SU-DHL-6 (cell line): ENCODE measurements around the gene SPINT4.
"Not testable (repeated sequence)": the region's sequence is repeated elsewhere in the genome, so short reads cannot be mapped to it uniquely, and the experiment has no call there.

Source experiments
- EZH2phosphoT487 ChIP-seq: fragments of 200-600 bp; sonication (generic), shearing (Covaris generic); conservative IDR thresholded peaks from 2 replicates; pipeline ENCODE4 v1.6.1; 2018; ENCODE audit warnings: mild to moderate bottlenecking, antibody characterized with exemption, low read length, moderate library complexity, mixed read lengths
- TF ChIP-seq, protein P1 (sequence below): fragments of 200-600 bp; sonication (generic); IDR thresholded peaks from one replicate; pipeline ENCODE4 v1.5.1; 2017; ENCODE audit warnings: antibody characterized with exemption, mild to moderate bottlenecking, low read length, moderate library complexity; ENCODE audit not compliant: insufficient read depth, poor library complexity, severe bottlenecking

DNA sequence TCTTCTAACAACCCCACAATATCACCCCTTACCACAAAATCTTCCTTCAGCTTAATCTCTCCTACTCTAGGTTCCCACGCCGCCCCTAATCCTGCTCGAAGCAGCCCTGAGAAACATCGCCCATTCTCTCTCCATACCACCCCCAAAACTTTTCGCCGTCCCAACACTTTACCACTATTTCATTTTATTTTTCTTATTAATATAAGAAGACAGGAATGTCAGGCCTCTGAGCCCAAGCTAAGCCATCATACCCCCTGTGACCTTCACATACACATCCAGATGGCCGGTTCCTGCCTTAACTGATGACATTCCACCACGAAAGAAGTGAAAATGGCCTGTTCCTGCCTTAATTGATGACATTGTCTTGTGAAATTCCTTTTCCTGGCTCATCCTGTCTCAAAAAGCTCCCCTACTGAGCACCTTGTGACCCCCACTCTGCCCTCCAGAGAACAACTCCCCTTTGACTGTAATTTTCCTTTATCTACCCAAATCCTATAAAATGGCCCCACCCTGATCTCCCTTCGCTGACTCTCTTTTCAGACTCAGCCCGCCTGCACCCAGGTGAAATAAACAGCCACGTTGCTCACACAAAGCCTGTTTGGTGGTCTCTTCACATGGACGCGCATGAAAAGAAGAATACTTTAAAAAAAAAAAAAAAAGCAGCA, 42.6 kb downstream of the SPINT4 start:
- TF ChIP-seq, protein P1, sequence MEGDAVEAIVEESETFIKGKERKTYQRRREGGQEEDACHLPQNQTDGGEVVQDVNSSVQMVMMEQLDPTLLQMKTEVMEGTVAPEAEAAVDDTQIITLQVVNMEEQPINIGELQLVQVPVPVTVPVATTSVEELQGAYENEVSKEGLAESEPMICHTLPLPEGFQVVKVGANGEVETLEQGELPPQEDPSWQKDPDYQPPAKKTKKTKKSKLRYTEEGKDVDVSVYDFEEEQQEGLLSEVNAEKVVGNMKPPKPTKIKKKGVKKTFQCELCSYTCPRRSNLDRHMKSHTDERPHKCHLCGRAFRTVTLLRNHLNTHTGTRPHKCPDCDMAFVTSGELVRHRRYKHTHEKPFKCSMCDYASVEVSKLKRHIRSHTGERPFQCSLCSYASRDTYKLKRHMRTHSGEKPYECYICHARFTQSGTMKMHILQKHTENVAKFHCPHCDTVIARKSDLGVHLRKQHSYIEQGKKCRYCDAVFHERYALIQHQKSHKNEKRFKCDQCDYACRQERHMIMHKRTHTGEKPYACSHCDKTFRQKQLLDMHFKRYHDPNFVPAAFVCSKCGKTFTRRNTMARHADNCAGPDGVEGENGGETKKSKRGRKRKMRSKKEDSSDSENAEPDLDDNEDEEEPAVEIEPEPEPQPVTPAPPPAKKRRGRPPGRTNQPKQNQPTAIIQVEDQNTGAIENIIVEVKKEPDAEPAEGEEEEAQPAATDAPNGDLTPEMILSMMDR, result not testable (repeated sequence)
- TF ChIP-seq EZH2phosphoT487, result not testable (repeated sequence)
